Smooth muscle cell (in vitro differentiated cells): ENCODE data around the gene WNT8B. TPM values are rescaled to one million over a fixed set of nuclear protein-coding genes. Genes with fewer than 3 reads are reported as not detected.

Experiments
- DNase-seq: peaks from one replicate; lab custom pipeline; 2025; ENCODE audit not compliant: unreplicated experiment; lab: John Stamatoyannopoulos, UW
- H2AFZ ChIP-seq: fragments of 200-600 bp; sonication (generic); 2 replicates; pipeline ENCODE4 v1.6.0; 2016; ENCODE audit warnings: antibody characterized with exemption, low read depth, mild to moderate bottlenecking
- H3F3A ChIP-seq: fragments of 200-600 bp; sonication (generic); 2 replicates; pipeline ENCODE4 v1.6.0; 2017; ENCODE audit warnings: antibody characterized with exemption, low read depth
- H3K27ac ChIP-seq: fragments of 200-600 bp; sonication (generic); 2 replicates; pipeline ENCODE4 v1.5.1; 2016; ENCODE audit warnings: low read depth, mild to moderate bottlenecking
- H3K27me3 ChIP-seq: fragments of 200-600 bp; sonication (generic); 2 replicates; pipeline ENCODE4 v1.6.1; 2016; ENCODE audit warnings: low read depth, mild to moderate bottlenecking
- H3K36me3 ChIP-seq: fragments of 200-600 bp; sonication (generic); 2 replicates; pipeline ENCODE4 v1.5.1; 2016; ENCODE audit warnings: low read depth
- H3K4me1 ChIP-seq: fragments of 200-600 bp; sonication (generic); 2 replicates; pipeline ENCODE4 v1.5.1; 2016; ENCODE audit warnings: low read depth
- H3K4me2 ChIP-seq: fragments of 200-600 bp; sonication (generic); 2 replicates; pipeline ENCODE4 v1.6.0; 2016; ENCODE audit warnings: mild to moderate bottlenecking
- H3K4me3 ChIP-seq: fragments of 200-600 bp; sonication (generic); 2 replicates; pipeline ENCODE4 v1.5.1; 2016; ENCODE audit warnings: mild to moderate bottlenecking
- H3K79me2 ChIP-seq: fragments of 200-600 bp; sonication (generic); 2 replicates; pipeline ENCODE4 v1.6.0; 2016; ENCODE audit warnings: low read depth, mild to moderate bottlenecking
- H3K9ac ChIP-seq: fragments of 200-600 bp; sonication (generic); 2 replicates; pipeline ENCODE4 v1.6.0; 2016; ENCODE audit warnings: low read depth
- H3K9me3 ChIP-seq: fragments of 200-600 bp; sonication (generic); replicated peaks from 2 replicates; pipeline ENCODE4 v1.5.1; 2016; ENCODE audit warnings: low read depth
- H4K20me1 ChIP-seq: fragments of 200-600 bp; sonication (generic); 2 replicates; pipeline ENCODE4 v1.6.0; 2016; ENCODE audit warnings: low read depth
- CTCF ChIP-seq: fragments of 200-600 bp; sonication (generic); IDR thresholded peaks from 2 replicates; pipeline ENCODE4 v1.5.1; 2017; ENCODE audit warnings: borderline replicate concordance, mild to moderate bottlenecking, antibody characterized with exemption; ENCODE audit not compliant: insufficient read depth, poor library complexity, severe bottlenecking
- WGBS: methylation state at CpG from one replicate; pipeline ENCODE4 v1.1.7; 2016; ENCODE audit warnings: low lambda C conversion rate; 5-methylcytosine and 5-hydroxymethylcytosine counted together
- polyA plus RNA-seq: library from polyadenylated mRNA; unstranded; fragments of >200 nt; fragmentation: Nextera tagmentation; extraction: Ambion mirVana; gene quantifications from 2 replicates; pipeline ENCODE4 v1.2.1, GENCODE V29; 2016
- total RNA-seq: library from RNA; depleted of rRNA; stranded (reverse); fragments of >200 nt; gene quantifications from 2 replicates; pipeline ENCODE4 v1.2.3, GENCODE V29; 2014

WNT8B gene
- total and polyA plus RNA-seq, 2 experiments from 2014 or later, result not detected

- Histone ChIP-seq H3K27me3 (no peaks in the 10 kb centered on the region), H2AFZ (no peak overlapping the region), H4K20me1 (no peaks in the 10 kb centered on the region), H3K36me3 (no peaks in the 10 kb centered on the region), H3F3A (no peaks in the 10 kb centered on the region), H3K9ac (no peak overlapping the region), H3K9me3 (no peaks in the 10 kb centered on the region), H3K4me1 (peaks cover 12% of the 10 kb centered on the region), H3K4me2 (no peak overlapping the region), H3K4me3 (no peak overlapping the region), H3K79me2 (no peaks in the 10 kb centered on the region), H3K27ac (no peak overlapping the region)
- WGBS, result 96% methylated on average over 1 of the region's 1 CpG
- TF ChIP-seq CTCF, result no peak
- DNase-seq, result no peak
Measured at GRCh38 chr10:100502926-100503494, 40.2 kb downstream of the WNT8B start.

- no peaks in the 10 kb centered on the region for H3K79me2 ChIP-seq
- H3K27me3 ChIP-seq, result no peaks in the 10 kb centered on the region
- no peak overlapping the region for H3K4me3 ChIP-seq
- WGBS, result 72% methylated on average over 5 of the region's 5 CpGs
- no peak overlapping the region for H3K9ac ChIP-seq
- H3K9me3 ChIP-seq, result no peaks in the 10 kb centered on the region
- peaks cover 12% of the 10 kb centered on the region for H3K4me1 ChIP-seq
- H2AFZ ChIP-seq, result no peak overlapping the region
- no peaks in the 10 kb centered on the region for H3K36me3 ChIP-seq
- H4K20me1 ChIP-seq, result no peaks in the 10 kb centered on the region
- no peak overlapping the region for H3K4me2 ChIP-seq
- H3K27ac ChIP-seq, result no peak overlapping the region
- no peak for DNase-seq
- no peaks in the 10 kb centered on the region for H3F3A ChIP-seq
- no peak for TF ChIP-seq CTCF
Measured at GRCh38 chr10:100504096-100504495, 41.3 kb downstream of the WNT8B start.

- Histone ChIP-seq H3K36me3 (no peaks in the 10 kb centered on the region), H4K20me1 (no peaks in the 10 kb centered on the region), H3K9me3 (no peaks in the 10 kb centered on the region), H3K9ac (no peak overlapping the region), H3F3A (no peaks in the 10 kb centered on the region), H3K27ac (no peak overlapping the region), H3K4me1 (peaks cover 12% of the 10 kb centered on the region), H3K27me3 (no peaks in the 10 kb centered on the region), H3K4me2 (no peak overlapping the region), H3K79me2 (no peaks in the 10 kb centered on the region), H3K4me3 (no peak overlapping the region), H2AFZ (no peak overlapping the region)
- no peak for TF ChIP-seq CTCF
- no peak for DNase-seq
- 98% methylated on average over 2 of the region's 2 CpGs for WGBS
Measured at GRCh38 chr10:100505164-100505563, 42.4 kb downstream of the WNT8B start.
